SK-N-MC (cell line): Measurements from ENCODE around the gene BANF1.

ENCODE experiments used
- EZH2 ChIP-seq: fragments of 200-600 bp; sonication (generic); IDR thresholded peaks from one replicate; pipeline ENCODE4 v1.6.1; 2017; ENCODE audit warnings: antibody characterized with exemption
- POLR2AphosphoS5 ChIP-seq: IDR thresholded peaks from 2 replicates; pipeline ENCODE4 v1.6.1; 2012; ENCODE audit warnings: mild to moderate bottlenecking, low read depth, low read length, borderline replicate concordance

GRCh38 chr11:66051766-66052663 is 49.7 kb downstream of the BANF1 start, which contains the start of gene SF3B2:
- TF ChIP-seq EZH2 (no peak), POLR2AphosphoS5 (peak; percentile 74; the same call in 1 of the 2 replicates)
